Hepatocyte (in vitro differentiated cells): Measurements from ENCODE around the gene CHSY1. TPM values are rescaled to one million over a fixed set of nuclear protein-coding genes. Genes with fewer than 3 reads are reported as not detected.

Experiments
- DNase-seq: peaks from one replicate; pipeline ENCODE4 v3.0.0-alpha.2; 2016; ENCODE audit warnings: low spot score
- H2AFZ ChIP-seq: fragments of 200-600 bp; sonication (generic); 2 replicates; pipeline ENCODE4 v1.6.0; 2016; ENCODE audit warnings: antibody characterized with exemption, mild to moderate bottlenecking
- H3K27ac ChIP-seq: fragments of 200-600 bp; sonication (generic); 2 replicates; pipeline ENCODE4 v1.5.1; 2016; ENCODE audit warnings: mild to moderate bottlenecking
- H3K27me3 ChIP-seq: fragments of 200-600 bp; sonication (generic); 2 replicates; pipeline ENCODE4 v1.6.1; 2016
- H3K36me3 ChIP-seq: fragments of 200-600 bp; sonication (generic); replicated peaks from 2 replicates; pipeline ENCODE4 v1.5.1; 2016; ENCODE audit warnings: low read depth; ENCODE audit not compliant: insufficient read depth
- H3K4me1 ChIP-seq: fragments of 200-600 bp; sonication (generic); 2 replicates; pipeline ENCODE4 v1.5.1; 2016; ENCODE audit warnings: mild to moderate bottlenecking, moderate library complexity; ENCODE audit not compliant: insufficient read depth
- H3K4me2 ChIP-seq: fragments of 200-600 bp; sonication (generic); 2 replicates; pipeline ENCODE4 v1.6.0; 2016
- H3K4me3 ChIP-seq: fragments of 200-600 bp; sonication (generic); 2 replicates; pipeline ENCODE4 v1.5.1; 2016; ENCODE audit warnings: mild to moderate bottlenecking
- H3K79me2 ChIP-seq: fragments of 200-600 bp; sonication (generic); 2 replicates; pipeline ENCODE4 v1.6.0; 2017; ENCODE audit warnings: mild to moderate bottlenecking
- H3K9me2 ChIP-seq: fragments of 200-600 bp; sonication (generic); replicated peaks from 2 replicates; pipeline ENCODE4 v1.6.0; 2017; ENCODE audit warnings: mild to moderate bottlenecking; ENCODE audit not compliant: insufficient read depth
- H3K9me3 ChIP-seq: fragments of 200-600 bp; sonication (generic); 2 replicates; pipeline ENCODE4 v1.5.1; 2016; ENCODE audit warnings: low read depth, mild to moderate bottlenecking
- H4K20me1 ChIP-seq: fragments of 200-600 bp; sonication (generic); 2 replicates; pipeline ENCODE4 v1.6.0; 2016; ENCODE audit warnings: mild to moderate bottlenecking; ENCODE audit not compliant: insufficient read depth, poor library complexity, severe bottlenecking
- EZH2 ChIP-seq: fragments of 200-600 bp; sonication (generic); IDR thresholded peaks from 2 replicates; pipeline ENCODE4 v1.6.1; 2016; ENCODE audit warnings: antibody characterized with exemption, mild to moderate bottlenecking, borderline replicate concordance
- EZH2phosphoT487 ChIP-seq: fragments of 200-600 bp; sonication (generic); IDR thresholded peaks from one replicate; pipeline ENCODE4 v1.6.1; 2018; ENCODE audit warnings: antibody characterized with exemption, mild to moderate bottlenecking, low read depth, moderate library complexity; ENCODE audit not compliant: unreplicated experiment, severe bottlenecking
- WGBS: methylation state at CpG from one replicate; pipeline ENCODE4 v1.1.6; 2016; ENCODE audit warnings: low lambda C conversion rate; ENCODE audit errors: missing lambda C conversion rate; 5-methylcytosine and 5-hydroxymethylcytosine counted together
- polyA plus RNA-seq: library from polyadenylated mRNA; unstranded; fragments of >200 nt; fragmentation: Nextera tagmentation; extraction: Ambion mirVana; gene quantifications from 2 replicates; pipeline ENCODE4 v1.2.1, GENCODE V29; 2016
- total RNA-seq: library from RNA; depleted of rRNA; stranded (reverse); fragments of >200 nt; gene quantifications from 2 replicates; pipeline ENCODE4 v1.2.3, GENCODE V29; 2014
- TF ChIP-seq, protein P1 (sequence below): fragments of 200-600 bp; sonication (generic); IDR thresholded peaks from 2 replicates; pipeline ENCODE4 v1.5.1; 2016; ENCODE audit warnings: antibody characterized with exemption, mild to moderate bottlenecking; ENCODE audit not compliant: poor library complexity

The CHSY1 gene
- total and polyA plus RNA-seq, 2 experiments from 2014 or later, result 22.5 to 27.8 TPM

- Histone ChIP-seq H3K27ac (peak overlapping the region; percentile 93), H3K9me2 (no peaks in the 10 kb centered on the region), H3K79me2 (peaks cover 2% of the 10 kb centered on the region), H3K4me2 (peak overlapping the region; percentile 48), H3K27me3 (no peaks in the 10 kb centered on the region), H3K4me1 (peaks cover 10% of the 10 kb centered on the region), H4K20me1 (no peaks in the 10 kb centered on the region), H3K9me3 (no peaks in the 10 kb centered on the region), H2AFZ (no peak overlapping the region), H3K36me3 (no peaks in the 10 kb centered on the region), H3K4me3 (no peak overlapping the region)
- no peak for DNase-seq
- 56% methylated on average over 3 of the region's 3 CpGs for WGBS
- TF ChIP-seq, protein P1, sequence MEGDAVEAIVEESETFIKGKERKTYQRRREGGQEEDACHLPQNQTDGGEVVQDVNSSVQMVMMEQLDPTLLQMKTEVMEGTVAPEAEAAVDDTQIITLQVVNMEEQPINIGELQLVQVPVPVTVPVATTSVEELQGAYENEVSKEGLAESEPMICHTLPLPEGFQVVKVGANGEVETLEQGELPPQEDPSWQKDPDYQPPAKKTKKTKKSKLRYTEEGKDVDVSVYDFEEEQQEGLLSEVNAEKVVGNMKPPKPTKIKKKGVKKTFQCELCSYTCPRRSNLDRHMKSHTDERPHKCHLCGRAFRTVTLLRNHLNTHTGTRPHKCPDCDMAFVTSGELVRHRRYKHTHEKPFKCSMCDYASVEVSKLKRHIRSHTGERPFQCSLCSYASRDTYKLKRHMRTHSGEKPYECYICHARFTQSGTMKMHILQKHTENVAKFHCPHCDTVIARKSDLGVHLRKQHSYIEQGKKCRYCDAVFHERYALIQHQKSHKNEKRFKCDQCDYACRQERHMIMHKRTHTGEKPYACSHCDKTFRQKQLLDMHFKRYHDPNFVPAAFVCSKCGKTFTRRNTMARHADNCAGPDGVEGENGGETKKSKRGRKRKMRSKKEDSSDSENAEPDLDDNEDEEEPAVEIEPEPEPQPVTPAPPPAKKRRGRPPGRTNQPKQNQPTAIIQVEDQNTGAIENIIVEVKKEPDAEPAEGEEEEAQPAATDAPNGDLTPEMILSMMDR, result no peak
- TF ChIP-seq EZH2, result no peak
- no peak for TF ChIP-seq EZH2phosphoT487
These were observed 84.5 kb downstream of the CHSY1 start for GRCh38 chr15:101167411-101167752.

- Histone ChIP-seq H3K4me3 (no peak overlapping the region), H3K4me2 (no peak overlapping the region), H3K27me3 (no peaks in the 10 kb centered on the region), H3K27ac (no peak overlapping the region), H4K20me1 (no peaks in the 10 kb centered on the region), H2AFZ (no peak overlapping the region), H3K36me3 (no peaks in the 10 kb centered on the region), H3K9me2 (no peaks in the 10 kb centered on the region), H3K79me2 (no peaks in the 10 kb centered on the region), H3K4me1 (peaks cover 10% of the 10 kb centered on the region), H3K9me3 (no peaks in the 10 kb centered on the region)
- TF ChIP-seq EZH2, result no peak
- TF ChIP-seq, protein P1, result no peak
- no peak for TF ChIP-seq EZH2phosphoT487
- WGBS, result 93% methylated on average over 2 of the region's 2 CpGs
- no peak for DNase-seq
These were observed 85.9 kb downstream of the CHSY1 start for GRCh38 chr15:101165905-101166471.

DNA sequence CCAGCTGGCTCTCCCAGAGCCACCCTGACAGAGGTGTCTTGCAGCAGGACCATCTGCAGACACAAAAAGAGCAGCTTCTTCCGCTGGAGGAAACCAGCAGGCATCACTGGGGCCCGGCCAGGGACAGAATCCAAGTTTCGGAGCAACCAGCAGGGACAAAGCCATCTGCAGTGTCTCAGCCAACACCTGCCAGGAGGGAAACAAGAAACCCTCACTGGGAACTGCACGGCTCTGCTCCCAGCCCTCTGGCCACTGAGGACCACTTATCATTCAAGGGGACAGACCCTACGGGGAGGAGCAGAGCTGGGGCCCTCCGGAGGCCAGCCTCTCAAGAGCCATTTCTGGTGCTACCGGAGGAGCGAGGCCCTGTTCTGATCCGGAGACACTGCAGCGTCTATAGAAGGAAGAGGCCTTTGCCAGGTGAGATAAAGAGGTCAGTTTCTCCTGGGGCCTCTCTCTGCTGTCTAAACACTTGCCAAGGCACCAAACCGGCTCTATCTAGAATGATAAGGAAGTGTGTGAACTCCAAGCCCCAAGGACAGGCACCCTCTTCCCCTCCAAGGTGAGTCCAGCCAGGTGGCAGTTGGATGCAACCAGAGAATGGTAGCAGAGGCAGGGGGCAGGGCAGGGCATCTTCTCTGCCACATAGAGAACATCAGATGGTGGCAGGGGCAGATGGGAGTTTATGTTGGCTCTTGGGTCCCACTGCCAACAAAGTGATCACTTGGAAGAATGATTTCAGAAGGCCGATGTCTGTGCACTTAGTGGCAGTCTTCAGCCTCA is 89.0 kb downstream of the CHSY1 start:
- 57% methylated on average over 12 of the region's 12 CpGs for WGBS

More for the DNA sequence above, 89.0 kb downstream of the CHSY1 start:
- TF ChIP-seq EZH2 (no peak), EZH2phosphoT487 (no peak)
- TF ChIP-seq, protein P1, result no peak
- no peaks in the 10 kb centered on the region for H3K9me2 ChIP-seq
- H3K27ac ChIP-seq, result peak overlapping the region; percentile 24
- no peaks in the 10 kb centered on the region for H4K20me1 ChIP-seq
- peak; percentile 43 for DNase-seq
- H3K4me1 ChIP-seq, result peaks cover 7% of the 10 kb centered on the region
- H2AFZ ChIP-seq, result no peak overlapping the region
- no peaks in the 10 kb centered on the region for H3K27me3 ChIP-seq
- no peaks in the 10 kb centered on the region for H3K36me3 ChIP-seq
- peak overlapping the region; percentile 29 for H3K4me2 ChIP-seq
- no peak overlapping the region for H3K4me3 ChIP-seq
- H3K79me2 ChIP-seq, result no peaks in the 10 kb centered on the region
- H3K9me3 ChIP-seq, result no peaks in the 10 kb centered on the region
